A549 treated with AZD9567 at 1 μM for 4 hours (cell line): ENCODE measurements around the gene SERPINI1. TPM values are rescaled to one million over a fixed set of nuclear protein-coding genes. Genes with fewer than 3 reads are reported as not detected.

ENCODE experiments used
- total RNA-seq: library from RNA; stranded (reverse); fragments of 200-300 nt; extraction: Qiagen RNA extraction; gene quantifications from 5 replicates; pipeline ENCODE4 v1.2.3, GENCODE V29; 2022; ENCODE audit not compliant: insufficient read depth

The SERPINI1 gene, protein sequence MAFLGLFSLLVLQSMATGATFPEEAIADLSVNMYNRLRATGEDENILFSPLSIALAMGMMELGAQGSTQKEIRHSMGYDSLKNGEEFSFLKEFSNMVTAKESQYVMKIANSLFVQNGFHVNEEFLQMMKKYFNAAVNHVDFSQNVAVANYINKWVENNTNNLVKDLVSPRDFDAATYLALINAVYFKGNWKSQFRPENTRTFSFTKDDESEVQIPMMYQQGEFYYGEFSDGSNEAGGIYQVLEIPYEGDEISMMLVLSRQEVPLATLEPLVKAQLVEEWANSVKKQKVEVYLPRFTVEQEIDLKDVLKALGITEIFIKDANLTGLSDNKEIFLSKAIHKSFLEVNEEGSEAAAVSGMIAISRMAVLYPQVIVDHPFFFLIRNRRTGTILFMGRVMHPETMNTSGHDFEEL
- total RNA-seq, result 2.3 to 3.1 TPM (median 3.0 TPM) in 5 replicates

DNA sequence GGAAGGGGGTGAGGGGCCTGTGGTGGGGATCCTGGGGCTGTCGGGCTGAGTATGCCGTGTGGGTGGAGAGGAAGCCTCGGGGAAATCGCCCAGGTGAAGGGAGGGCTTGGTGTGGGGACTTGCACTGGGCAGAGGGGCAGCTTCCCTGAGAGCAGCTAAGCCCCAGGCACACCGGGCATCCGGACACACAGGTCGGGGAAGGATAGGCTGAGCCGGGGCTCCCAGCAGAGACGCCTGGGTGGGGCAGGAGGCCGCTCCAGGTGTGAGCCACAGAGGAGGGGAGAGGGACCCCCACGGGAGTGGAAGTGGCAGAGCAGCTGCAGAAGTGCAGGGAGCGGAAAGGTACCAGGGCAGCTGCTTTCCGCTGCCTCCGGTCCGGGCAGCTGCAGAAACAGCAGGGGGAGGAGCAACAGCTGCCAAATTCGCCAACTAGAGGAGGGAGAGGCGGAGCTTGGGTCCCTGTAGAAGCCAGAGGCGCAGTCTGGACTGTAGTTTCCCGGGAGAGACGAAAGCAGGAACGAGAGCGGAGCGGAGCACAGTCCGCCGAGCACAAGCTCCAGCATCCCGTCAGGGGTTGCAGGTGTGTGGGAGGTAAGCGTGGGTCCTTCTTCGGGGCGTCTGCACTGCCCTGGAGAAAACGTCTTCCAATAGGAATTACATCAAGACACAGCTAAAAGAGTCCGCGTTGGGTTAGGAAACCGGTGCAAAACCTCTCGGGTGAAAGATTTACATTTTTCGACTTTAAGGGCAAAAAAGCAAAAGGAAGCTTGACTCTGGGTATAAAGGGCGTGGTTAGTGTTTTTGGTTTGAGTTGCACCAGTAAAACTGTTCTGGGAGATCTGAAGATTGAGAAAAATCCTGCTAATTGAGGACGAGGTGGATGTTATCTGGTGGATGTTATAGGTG lies at the start of gene SERPINI1:
TSS of gene SERPINI1 (plus strand) at position 489 of the 906 bp plus-strand sequence. CDS start 53,408 bp downstream, outside the sequence.

DNA sequence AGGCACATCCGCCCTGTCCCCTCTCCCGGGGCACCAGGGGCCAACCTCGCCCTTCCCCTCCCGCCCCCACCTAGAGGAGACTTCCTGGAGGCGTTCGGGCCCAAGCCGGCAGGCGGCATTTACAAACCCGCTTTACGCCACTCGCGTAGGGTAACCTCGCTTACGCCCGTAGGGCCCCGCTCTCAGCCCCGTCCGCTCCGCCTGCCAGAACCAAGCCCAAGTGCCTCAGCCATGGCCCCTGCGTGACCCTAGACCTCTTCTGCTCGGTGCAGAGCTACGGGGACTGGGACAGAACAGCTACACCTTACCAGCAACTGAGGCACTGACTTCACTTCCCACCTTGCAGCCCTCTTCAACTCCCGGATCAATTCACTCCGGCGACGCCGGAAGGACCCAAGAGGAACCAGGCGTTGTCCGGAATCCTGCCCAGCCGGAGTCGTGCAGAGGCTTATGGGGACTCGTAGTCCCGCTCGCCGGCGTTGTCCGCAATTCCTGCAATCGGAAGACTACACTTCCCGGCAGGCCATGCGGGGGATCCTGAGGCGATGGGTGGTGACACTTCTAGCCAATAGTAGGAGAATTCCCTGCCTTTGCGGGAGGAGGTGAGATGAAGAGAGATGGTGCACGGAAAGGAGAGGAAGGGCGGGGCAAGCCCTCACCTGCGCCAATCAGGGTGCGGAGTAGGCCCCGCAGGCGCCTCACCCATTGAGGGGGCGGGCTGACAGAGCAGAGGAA lies 856 bp upstream of the SERPINI1 start, which contains the start of gene PDCD10:
TSS of gene PDCD10 (minus strand) at position 395 of the 735 bp plus-strand sequence. CDS start 14,735 bp downstream, outside the sequence.

Other genes with a start within 250 kb of the SERPINI1 start
- not detected in 5 replicates for gene WDR49, start 81.8 kb upstream of the SERPINI1 start, total RNA-seq
- 48.8 to 67.7 TPM (median 57.0 TPM) in 5 replicates for gene PDCD10, start 829 bp upstream of the SERPINI1 start, total RNA-seq